SK-MEL-5 (cell line): ENCODE measurements around the gene PLCD1. TPM values are rescaled to one million over a fixed set of nuclear protein-coding genes. Genes with fewer than 3 reads are reported as not detected.
"Not testable (repeated sequence)": the region's sequence is repeated elsewhere in the genome, so short reads cannot be mapped to it uniquely, and the experiment has no call there.

Source experiments
- DNase-seq: peaks from one replicate; pipeline ENCODE4 v3.0.0-alpha.2; 2016; ENCODE audit warnings: low read depth, low spot score
- in situ Hi-C: cut with HindIII; loops from 2 replicates; pipeline ENCODE4 v1.10.0; 2016; ENCODE audit warnings: low sequenced_read_pairs, high pct_unique_total_duplicates, low pct_unique_long_range_greater_than_20kb
- polyA plus RNA-seq, 2 experiments: library from polyadenylated mRNA; depleted of rRNA; stranded (reverse); fragments of >200 nt; gene quantifications; 2 replicates each; pipeline ENCODE4 v1.2.3, GENCODE V29; 2015
- total RNA-seq: library from RNA; depleted of rRNA; stranded (reverse); fragments of >200 nt; shearing (Covaris generic); gene quantifications from 2 replicates; pipeline ENCODE4 v1.2.3, GENCODE V29; 2014; rRNA removed

PLCD1 gene
- 7.0 and 8.8 TPM in 2 replicates for total RNA-seq
- 7.0 and 7.4 TPM in 2 replicates for polyA plus RNA-seq (2015; cell fraction: cytosol; rRNA removed)
- polyA plus RNA-seq (2015; cell fraction: nucleus; rRNA removed) = 21.1 and 25.1 TPM in 2 replicates

- no peak for DNase-seq
- in situ Hi-C loops = no loop called here
These were observed at the start of gene PLCD1 for GRCh38 chr3:38029400-38030125. Gene PLCD1 (minus strand): TSS chr3:38029642. CDS start chr3:38029539, 103 bp downstream.

- in situ Hi-C loops, DNase-seq: not testable (repeated sequence)
These were observed 47.6 kb upstream of the PLCD1 start for GRCh38 chr3:38077073-38077472.

- DNase-seq = no peak
- in situ Hi-C loops = no loop called here
These were observed 40.6 kb upstream of the PLCD1 start for GRCh38 chr3:38070013-38070412.

- DNase-seq = no peak
- in situ Hi-C loops = no loop called here
These were observed 38.2 kb upstream of the PLCD1 start for GRCh38 chr3:38067508-38068233.

GRCh38 chr3:38064453-38064852, 35.0 kb upstream of the PLCD1 start:
- DNase-seq, in situ Hi-C loops: not testable (repeated sequence)

- in situ Hi-C loops = no loop called here
- DNase-seq = no peak
These were observed 33.4 kb upstream of the PLCD1 start for GRCh38 chr3:38062809-38063208.

GRCh38 chr3:38059591-38059990, 30.1 kb upstream of the PLCD1 start:
- in situ Hi-C loops = no loop called here
- no peak for DNase-seq

- no peak for DNase-seq
- in situ Hi-C loops = no loop called here
These were observed 29.7 kb upstream of the PLCD1 start for GRCh38 chr3:38059148-38059547.

GRCh38 chr3:38054499-38055001, 25.1 kb upstream of the PLCD1 start:
- in situ Hi-C loops = no loop called here

GRCh38 chr3:38053813-38054498, 24.5 kb upstream of the PLCD1 start:
- DNase-seq, in situ Hi-C loops: not testable (repeated sequence)

More at GRCh38 chr3:38054499-38055001, 25.1 kb upstream of the PLCD1 start:
- DNase-seq = no peak

GRCh38 chr3:38053286-38053685, 23.8 kb upstream of the PLCD1 start:
- in situ Hi-C loops, DNase-seq: not testable (repeated sequence)

GRCh38 chr3:38051131-38051530, 21.7 kb upstream of the PLCD1 start:
- DNase-seq = no peak
- in situ Hi-C loops = no loop called here

GRCh38 chr3:38049358-38050126, 20.1 kb upstream of the PLCD1 start:
- in situ Hi-C loops = no loop called here
- no peak for DNase-seq

- in situ Hi-C loops = no loop called here
- no peak for DNase-seq
These were observed 18.5 kb upstream of the PLCD1 start for GRCh38 chr3:38047896-38048295.

- no peak for DNase-seq
- in situ Hi-C loops = no loop called here
These were observed 17.4 kb upstream of the PLCD1 start for GRCh38 chr3:38046821-38047220.

- in situ Hi-C loops = no loop called here
These were observed 16.6 kb upstream of the PLCD1 start for GRCh38 chr3:38046027-38046426.

GRCh38 chr3:38043486-38043885, 14.0 kb upstream of the PLCD1 start:
- in situ Hi-C loops = no loop called here
- DNase-seq = no peak

More at GRCh38 chr3:38046027-38046426, 16.6 kb upstream of the PLCD1 start:
- no peak for DNase-seq
